WTC11 (cell line): Measurements from ENCODE around the gene PHF21B. TPM values are rescaled to one million over a fixed set of nuclear protein-coding genes. Genes with fewer than 3 reads are reported as not detected.

Source experiments
- ATAC-seq: fragments of 200-7000 bp; cut with Tn5 transposase; 2 replicates; pipeline ENCODE4 v1.10.0; 2021; ENCODE audit warnings: mild to moderate bottlenecking, moderate library complexity
- CTCF ChIA-PET: fragments of 300-600 bp; sonication (Branson Sonifier 250); formaldehyde crosslinking; loops from one replicate; lab custom pipeline; 2021; ENCODE audit warnings: antibody characterized with exemption; lab: Charles Lee
- POLR2A ChIA-PET: fragments of 350-600 bp; sonication (Branson Sonifier 250); formaldehyde crosslinking; loops from one replicate; lab custom pipeline; 2021; ENCODE audit warnings: antibody characterized with exemption; lab: Charles Lee
- DNase-seq: peaks from one replicate; pipeline ENCODE4 v3.0.0; 2021; ENCODE audit warnings: low spot score
- H3K27ac Mint-ChIP-seq: 2 replicates; pipeline ENCODE4 v1.8.0; 2021; ENCODE audit warnings: mixed read lengths
- H3K27me3 Mint-ChIP-seq: 2 replicates; pipeline ENCODE4 v1.8.0; 2021; ENCODE audit warnings: low read depth, mild to moderate bottlenecking, moderate library complexity, mixed read lengths
- H3K36me3 Mint-ChIP-seq: 2 replicates; pipeline ENCODE4 v1.8.0; 2021; ENCODE audit warnings: mixed read lengths
- H3K4me1 Mint-ChIP-seq: 2 replicates; pipeline ENCODE4 v1.8.0; 2022; ENCODE audit warnings: mixed read lengths
- H3K4me3 Mint-ChIP-seq: 2 replicates; pipeline ENCODE4 v1.8.0; 2021; ENCODE audit warnings: mild to moderate bottlenecking, moderate library complexity, mixed read lengths
- H3K9me3 Mint-ChIP-seq: 2 replicates; pipeline ENCODE4 v1.8.0; 2021; ENCODE audit warnings: mixed read lengths
- ATF1 ChIP-seq: sonication (generic); formaldehyde crosslinking; IDR thresholded peaks from 2 replicates; pipeline ENCODE4 v1.8.1; 2023; ENCODE audit warnings: mild to moderate bottlenecking, moderate library complexity, missing genetic modification reagents
- E2F1 ChIP-seq: sonication (generic); formaldehyde crosslinking; IDR thresholded peaks from 2 replicates; pipeline ENCODE4 v1.8.0; 2022; ENCODE audit warnings: mild to moderate bottlenecking, missing genetic modification reagents
- E2F5 ChIP-seq: sonication (generic); formaldehyde crosslinking; IDR thresholded peaks from 2 replicates; pipeline ENCODE4 v1.8.1; 2022; ENCODE audit warnings: mild to moderate bottlenecking, moderate library complexity, missing genetic modification reagents
- FOXP1 ChIP-seq: sonication (generic); formaldehyde crosslinking; IDR thresholded peaks from 2 replicates; pipeline ENCODE4 v1.8.0; 2022; ENCODE audit warnings: missing genetic modification reagents, mild to moderate bottlenecking, moderate library complexity, borderline replicate concordance
- GRHL2 ChIP-seq: fragments of 250-450 bp; sonication (Bioruptor Pico); IDR thresholded peaks from 2 replicates; pipeline ENCODE4 v1.8.0; 2022; ENCODE audit warnings: mild to moderate bottlenecking, moderate library complexity; ENCODE audit not compliant: insufficient replicate concordance, severe bottlenecking
- HMGA2 ChIP-seq: fragments of 250-450 bp; sonication (Bioruptor Pico); IDR thresholded peaks from 2 replicates; pipeline ENCODE4 v1.4.0; 2021; ENCODE audit warnings: mild to moderate bottlenecking, moderate library complexity
- OVOL2 ChIP-seq: fragments of 250-450 bp; sonication (Bioruptor Pico); IDR thresholded peaks from 2 replicates; pipeline ENCODE4 v1.9.0; 2021; ENCODE audit warnings: mild to moderate bottlenecking, borderline replicate concordance
- PRDM15 ChIP-seq: sonication (generic); formaldehyde crosslinking; IDR thresholded peaks from 2 replicates; pipeline ENCODE4 v1.8.0; 2022; ENCODE audit warnings: missing genetic modification reagents
- SP1 ChIP-seq: sonication (generic); formaldehyde crosslinking; conservative IDR thresholded peaks from 2 replicates; pipeline ENCODE4 v1.8.1; 2022; ENCODE audit warnings: missing genetic modification reagents
- TP53 ChIP-seq: sonication (generic); formaldehyde crosslinking; IDR thresholded peaks from 2 replicates; pipeline ENCODE4 v1.8.1; 2023; ENCODE audit warnings: mild to moderate bottlenecking, missing genetic modification reagents
- ZBTB21 ChIP-seq: sonication (generic); formaldehyde crosslinking; IDR thresholded peaks from 2 replicates; pipeline ENCODE4 v1.8.1; 2023; ENCODE audit warnings: mild to moderate bottlenecking, missing genetic modification reagents, borderline replicate concordance
- ZMAT4 ChIP-seq: fragments of 250-450 bp; sonication (Bioruptor Pico); IDR thresholded peaks from 2 replicates; pipeline ENCODE4 v1.9.0; 2021; ENCODE audit warnings: mild to moderate bottlenecking
- ZNF281 ChIP-seq: sonication (generic); formaldehyde crosslinking; IDR thresholded peaks from 2 replicates; pipeline ENCODE4 v1.8.0; 2023; ENCODE audit warnings: mild to moderate bottlenecking, missing genetic modification reagents
- ZNF425 ChIP-seq: fragments of 250-450 bp; sonication (Bioruptor Pico); conservative IDR thresholded peaks from 2 replicates; pipeline ENCODE4 v1.9.0; 2021; ENCODE audit warnings: mild to moderate bottlenecking
- total RNA-seq: library from RNA; stranded (reverse); gene quantifications from 3 replicates; pipeline ENCODE4 v1.2.3, GENCODE V29; 2021
- TF ChIP-seq, protein P1 (sequence below): sonication (generic); formaldehyde crosslinking; IDR thresholded peaks from 2 replicates; pipeline ENCODE4 v1.8.0; 2022; ENCODE audit warnings: mild to moderate bottlenecking, missing genetic modification reagents

Gene PHF21B
- total RNA-seq, 1 experiment from 2014 or later, result 107 TPM

- TF ChIP-seq E2F5 (CRISPR knock-in tag) (no peak), ZNF281 (CRISPR knock-in tag) (no peak), ZMAT4 (CRISPR knock-in tag) (no peak), GRHL2 (CRISPR knock-in tag) (no peak)
Measured at GRCh38 chr22:45034821-45035220, 25.0 kb upstream of the PHF21B start (continued).

GRCh38 chr22:45034156-45034555, 24.4 kb upstream of the PHF21B start:
- peaks cover 35% of the 10 kb centered on the region for H3K4me1 Mint-ChIP-seq
- TF ChIP-seq HMGA2 (CRISPR knock-in tag) (no peak), TP53 (CRISPR knock-in tag) (no peak), E2F1 (CRISPR knock-in tag) (no peak), ZBTB21 (CRISPR knock-in tag) (no peak), ATF1 (CRISPR knock-in tag) (no peak), ZNF425 (CRISPR knock-in tag) (no peak), FOXP1 (CRISPR knock-in tag) (no peak), SP1 (CRISPR knock-in tag) (no peak)
- DNase-seq (no peak), ATAC-seq (no peak)
- no peak overlapping the region for H3K27ac Mint-ChIP-seq
- H3K27me3 Mint-ChIP-seq, result peaks cover 4% of the 10 kb centered on the region
- H3K4me3 Mint-ChIP-seq, result no peak overlapping the region
- ChIA-PET POLR2A (interaction anchor here (1.5 kb wide), 1 partner anchor 27 kb away, joined by 3 read pairs; no protein-coding TSS in a partner anchor), CTCF (interaction anchor here (1.2 kb wide), 1 partner anchor 26 kb away, joined by 3 read pairs; no protein-coding TSS in a partner anchor)
- peaks cover 31% of the 10 kb centered on the region for H3K9me3 Mint-ChIP-seq
- peaks cover 15% of the 10 kb centered on the region for H3K36me3 Mint-ChIP-seq

DNA sequence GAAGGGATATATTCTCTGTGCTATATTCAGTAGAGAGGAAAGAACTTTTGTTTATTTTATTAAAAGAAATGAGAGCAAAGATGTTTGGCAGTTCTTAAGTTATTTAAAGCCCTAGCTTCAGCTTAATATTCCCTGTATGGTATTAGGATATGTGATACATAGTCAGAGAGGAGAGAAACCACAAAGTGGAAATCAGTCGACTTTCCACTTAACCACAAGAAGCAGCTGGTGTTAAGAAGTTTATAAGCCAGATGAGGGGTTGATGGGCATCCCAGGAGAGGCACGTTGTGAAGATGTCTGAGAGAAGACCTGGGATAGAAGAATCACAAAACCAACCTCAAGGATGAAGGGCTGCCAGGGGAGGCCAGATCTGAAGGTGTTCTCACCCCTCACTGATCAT, 23.3 kb upstream of the PHF21B start:
- Mint-ChIP-seq H3K36me3 (peaks cover 10% of the 10 kb centered on the region), H3K4me1 (peaks cover 35% of the 10 kb centered on the region), H3K27me3 (no peaks in the 10 kb centered on the region; the same call in 1 of the 2 replicates), H3K9me3 (peaks cover 25% of the 10 kb centered on the region), H3K27ac (peak overlapping the region; percentile 65), H3K4me3 (no peak overlapping the region)
- CTCF ChIA-PET, result interaction anchor here (1.2 kb wide), 1 partner anchor 25 kb away, joined by 3 read pairs; no protein-coding TSS in a partner anchor
- POLR2A ChIA-PET, result interaction anchor here (1.5 kb wide), 1 partner anchor 26 kb away, joined by 3 read pairs; no protein-coding TSS in a partner anchor
- no peak for DNase-seq
- ATAC-seq, result no peak
- TF ChIP-seq, protein P1, sequence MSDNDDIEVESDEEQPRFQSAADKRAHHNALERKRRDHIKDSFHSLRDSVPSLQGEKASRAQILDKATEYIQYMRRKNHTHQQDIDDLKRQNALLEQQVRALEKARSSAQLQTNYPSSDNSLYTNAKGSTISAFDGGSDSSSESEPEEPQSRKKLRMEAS (CRISPR knock-in tag), result no peak
- TF ChIP-seq SP1 (CRISPR knock-in tag), result no peak
- no peak for TF ChIP-seq ZMAT4 (CRISPR knock-in tag)
- no peak for TF ChIP-seq OVOL2 (CRISPR knock-in tag)
- TF ChIP-seq PRDM15 (CRISPR knock-in tag), result no peak
